ACC112 (cell line): ENCODE measurements around the gene DNAJC13.
"Not testable (repeated sequence)": the region's sequence is repeated elsewhere in the genome, so short reads cannot be mapped to it uniquely, and the experiment has no call there.

Experiments
- H2AFZ ChIP-seq: fragments of 200-600 bp; sonication (generic); one replicate; pipeline ENCODE4 v1.6.0; 2017; ENCODE audit warnings: antibody characterized with exemption, low read length; ENCODE audit not compliant: unreplicated experiment
- H3K27ac ChIP-seq: fragments of 200-600 bp; sonication (generic); 2 replicates; pipeline ENCODE4 v1.5.1; 2014; ENCODE audit warnings: low read depth, mild to moderate bottlenecking, antibody characterized with exemption, low read length, moderate library complexity
- H3K27me3 ChIP-seq: fragments of 200-600 bp; sonication (generic); 2 replicates; pipeline ENCODE4 v1.6.1; 2014; ENCODE audit warnings: mild to moderate bottlenecking, antibody characterized with exemption, low read length, moderate library complexity, mixed read lengths; ENCODE audit not compliant: insufficient read depth
- H3K36me3 ChIP-seq: fragments of 200-600 bp; sonication (generic); 2 replicates; pipeline ENCODE4 v1.6.1; 2016; ENCODE audit warnings: mild to moderate bottlenecking, antibody characterized with exemption, low read length, moderate library complexity, mixed read lengths; ENCODE audit not compliant: insufficient read depth
- H3K4me1 ChIP-seq: fragments of 200-600 bp; sonication (generic); one replicate; pipeline ENCODE4 v1.6.1; 2016; ENCODE audit warnings: low read length, mixed read lengths; ENCODE audit not compliant: insufficient read depth, unreplicated experiment, control insufficient read depth
- H3K4me3 ChIP-seq: fragments of 200-600 bp; sonication (generic); 2 replicates; pipeline ENCODE4 v1.5.1; 2014; ENCODE audit warnings: mild to moderate bottlenecking, low read depth, low read length
- H3K79me2 ChIP-seq: fragments of 200-600 bp; sonication (generic); one replicate; pipeline ENCODE4 v1.6.0; 2016; ENCODE audit warnings: low read length; ENCODE audit not compliant: control insufficient read depth, unreplicated experiment, insufficient read depth

Gene DNAJC13

GRCh38 chr3:132556036-132556386 lies 138.7 kb downstream of the DNAJC13 start:
- not testable (repeated sequence) for H3K36me3 ChIP-seq, H3K4me1 ChIP-seq, H2AFZ ChIP-seq, H3K27me3 ChIP-seq, H3K27ac ChIP-seq, H3K79me2 ChIP-seq, H3K4me3 ChIP-seq

GRCh38 chr3:132556508-132557159 lies 139.3 kb downstream of the DNAJC13 start:
- no peak overlapping the region for H3K27ac ChIP-seq
- no peaks in the 10 kb centered on the region for H3K4me1 ChIP-seq
- H3K36me3 ChIP-seq = no peaks in the 10 kb centered on the region
- no peak overlapping the region for H2AFZ ChIP-seq
- no peak overlapping the region for H3K4me3 ChIP-seq
- H3K79me2 ChIP-seq = no peaks in the 10 kb centered on the region
- H3K27me3 ChIP-seq = no peaks in the 10 kb centered on the region

- Histone ChIP-seq H3K27me3 (no peaks in the 10 kb centered on the region), H3K4me1 (no peaks in the 10 kb centered on the region), H3K27ac (no peak overlapping the region), H2AFZ (no peak overlapping the region), H3K4me3 (no peak overlapping the region), H3K79me2 (no peaks in the 10 kb centered on the region), H3K36me3 (no peaks in the 10 kb centered on the region)
Measured at GRCh38 chr3:132561003-132561402, 143.7 kb downstream of the DNAJC13 start.

GRCh38 chr3:132563420-132564069 lies 146.2 kb downstream of the DNAJC13 start:
- Histone ChIP-seq H3K4me1 (no peaks in the 10 kb centered on the region), H3K27ac (no peak overlapping the region), H3K79me2 (no peaks in the 10 kb centered on the region), H3K36me3 (no peaks in the 10 kb centered on the region), H2AFZ (no peak overlapping the region), H3K4me3 (no peak overlapping the region), H3K27me3 (no peaks in the 10 kb centered on the region)

- no peak overlapping the region for H3K4me3 ChIP-seq
- H3K27ac ChIP-seq = no peak overlapping the region
- no peaks in the 10 kb centered on the region for H3K27me3 ChIP-seq
- no peak overlapping the region for H2AFZ ChIP-seq
- H3K4me1 ChIP-seq = no peaks in the 10 kb centered on the region
- no peaks in the 10 kb centered on the region for H3K79me2 ChIP-seq
- H3K36me3 ChIP-seq = no peaks in the 10 kb centered on the region
Measured at GRCh38 chr3:132564070-132564465, 146.8 kb downstream of the DNAJC13 start.

- Histone ChIP-seq H3K27me3 (no peaks in the 10 kb centered on the region), H3K4me3 (no peak overlapping the region), H2AFZ (no peak overlapping the region), H3K79me2 (no peaks in the 10 kb centered on the region), H3K27ac (no peak overlapping the region), H3K4me1 (no peaks in the 10 kb centered on the region), H3K36me3 (peaks cover 5% of the 10 kb centered on the region; the same call in 1 of the 2 replicates)
Measured at GRCh38 chr3:132568422-132568821, 151.1 kb downstream of the DNAJC13 start.

- H3K4me1 ChIP-seq = no peaks in the 10 kb centered on the region
- H3K36me3 ChIP-seq = peaks cover 5% of the 10 kb centered on the region; the same call in 1 of the 2 replicates
- no peak overlapping the region for H3K4me3 ChIP-seq
- H3K27ac ChIP-seq = no peak overlapping the region
- no peak overlapping the region for H2AFZ ChIP-seq
- H3K79me2 ChIP-seq = no peaks in the 10 kb centered on the region
- H3K27me3 ChIP-seq = no peaks in the 10 kb centered on the region
Measured at GRCh38 chr3:132569153-132569552, 151.9 kb downstream of the DNAJC13 start.

- Histone ChIP-seq H3K4me1 (no peaks in the 10 kb centered on the region), H3K27ac (no peak overlapping the region), H3K27me3 (no peaks in the 10 kb centered on the region), H2AFZ (no peak overlapping the region), H3K4me3 (no peak overlapping the region), H3K36me3 (peaks cover 5% of the 10 kb centered on the region; the same call in 1 of the 2 replicates), H3K79me2 (no peaks in the 10 kb centered on the region)
Measured at GRCh38 chr3:132569580-132569979, 152.3 kb downstream of the DNAJC13 start.

GRCh38 chr3:132570016-132570415 lies 152.7 kb downstream of the DNAJC13 start:
- Histone ChIP-seq H3K79me2 (no peaks in the 10 kb centered on the region), H3K27me3 (no peaks in the 10 kb centered on the region), H3K4me1 (no peaks in the 10 kb centered on the region), H2AFZ (no peak overlapping the region), H3K4me3 (no peak overlapping the region), H3K36me3 (peaks cover 5% of the 10 kb centered on the region; the same call in 1 of the 2 replicates), H3K27ac (no peak overlapping the region)

- no peak overlapping the region for H3K27ac ChIP-seq
- no peaks in the 10 kb centered on the region for H3K79me2 ChIP-seq
Measured at GRCh38 chr3:132573797-132574211, 156.5 kb downstream of the DNAJC13 start.

GRCh38 chr3:132587401-132587800 lies 170.1 kb downstream of the DNAJC13 start:
- Histone ChIP-seq H3K4me3 (no peak overlapping the region), H3K36me3 (no peaks in the 10 kb centered on the region), H3K27ac (no peak overlapping the region), H2AFZ (no peak overlapping the region), H3K27me3 (no peaks in the 10 kb centered on the region), H3K4me1 (no peaks in the 10 kb centered on the region), H3K79me2 (no peaks in the 10 kb centered on the region)

More at GRCh38 chr3:132573797-132574211, 156.5 kb downstream of the DNAJC13 start:
- H3K4me1 ChIP-seq = no peaks in the 10 kb centered on the region
- H3K36me3 ChIP-seq = peaks cover 8% of the 10 kb centered on the region; the same call in 1 of the 2 replicates
- no peak overlapping the region for H3K4me3 ChIP-seq
- no peak overlapping the region for H2AFZ ChIP-seq
- no peaks in the 10 kb centered on the region for H3K27me3 ChIP-seq
